Measurements from ENCODE around the gene CHST11. TPM values are rescaled to one million over a fixed set of nuclear protein-coding genes. Genes with fewer than 3 reads are reported as not detected.
A peak's percentile ranks its signal among the peaks of the same experiment; 100 is the strongest.

CHST11 gene
- total and polyA plus RNA-seq, 8 donors, result 11.1 to 56.9 (median 14.8) TPM

DNA sequence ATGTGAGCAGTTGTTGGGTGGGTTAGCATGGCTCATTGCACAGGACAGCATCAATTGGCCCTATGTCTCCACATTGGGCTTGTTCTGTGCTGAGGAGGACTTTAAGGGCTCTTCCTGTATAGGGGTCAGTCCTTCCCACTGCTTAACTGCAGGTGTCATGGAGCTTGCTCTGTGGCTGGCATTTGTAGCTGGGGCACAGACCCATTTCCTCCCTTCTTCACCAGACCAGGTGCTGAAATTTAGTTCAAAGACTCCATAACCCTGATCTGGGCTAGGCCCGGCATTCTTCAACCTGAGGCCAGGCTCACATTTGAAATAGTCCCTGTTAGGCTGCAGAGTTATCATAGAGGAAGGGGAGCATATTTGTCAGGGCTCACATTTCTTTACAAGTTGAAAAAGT, 12.8 kb downstream of the CHST11 start:
- no peak for ATAC-seq
- Histone ChIP-seq H3K4me3 (no peak overlapping the region), H3K4me1 (peaks cover 4 to 95% of the 10 kb centered on the region in 2 donors), H3K9me3 (no peaks in the 10 kb centered on the region), H3K36me3 (no peaks in the 10 kb centered on the region), H3K27ac (no peak overlapping the region), H3K27me3 (no peaks in the 10 kb centered on the region)
- intact Hi-C loops (cut with DNase I), result no loop called here
- TF ChIP-seq, protein P1, sequence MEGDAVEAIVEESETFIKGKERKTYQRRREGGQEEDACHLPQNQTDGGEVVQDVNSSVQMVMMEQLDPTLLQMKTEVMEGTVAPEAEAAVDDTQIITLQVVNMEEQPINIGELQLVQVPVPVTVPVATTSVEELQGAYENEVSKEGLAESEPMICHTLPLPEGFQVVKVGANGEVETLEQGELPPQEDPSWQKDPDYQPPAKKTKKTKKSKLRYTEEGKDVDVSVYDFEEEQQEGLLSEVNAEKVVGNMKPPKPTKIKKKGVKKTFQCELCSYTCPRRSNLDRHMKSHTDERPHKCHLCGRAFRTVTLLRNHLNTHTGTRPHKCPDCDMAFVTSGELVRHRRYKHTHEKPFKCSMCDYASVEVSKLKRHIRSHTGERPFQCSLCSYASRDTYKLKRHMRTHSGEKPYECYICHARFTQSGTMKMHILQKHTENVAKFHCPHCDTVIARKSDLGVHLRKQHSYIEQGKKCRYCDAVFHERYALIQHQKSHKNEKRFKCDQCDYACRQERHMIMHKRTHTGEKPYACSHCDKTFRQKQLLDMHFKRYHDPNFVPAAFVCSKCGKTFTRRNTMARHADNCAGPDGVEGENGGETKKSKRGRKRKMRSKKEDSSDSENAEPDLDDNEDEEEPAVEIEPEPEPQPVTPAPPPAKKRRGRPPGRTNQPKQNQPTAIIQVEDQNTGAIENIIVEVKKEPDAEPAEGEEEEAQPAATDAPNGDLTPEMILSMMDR (IDR thresholded peaks at IDR 0.05), result no peak
- DNase-seq, result no peak

- Histone ChIP-seq H3K27me3 (no peaks in the 10 kb centered on the region), H3K27ac (no peak overlapping the region), H3K4me3 (no peak overlapping the region), H3K9me3 (no peaks in the 10 kb centered on the region), H3K4me1 (peaks cover 4 to 92% of the 10 kb centered on the region in 2 donors), H3K36me3 (no peaks in the 10 kb centered on the region)
- ATAC-seq (no peak), DNase-seq (no peak)
- TF ChIP-seq, protein P1 (IDR thresholded peaks at IDR 0.05), result no peak
- intact Hi-C loops (cut with DNase I), result no loop called here
Observed at GRCh38 chr12:104470521-104470920, 13.8 kb downstream of the CHST11 start.

- H3K27me3 ChIP-seq, result no peaks in the 10 kb centered on the region
Observed at GRCh38 chr12:104471336-104471735, 14.6 kb downstream of the CHST11 start.

DNA sequence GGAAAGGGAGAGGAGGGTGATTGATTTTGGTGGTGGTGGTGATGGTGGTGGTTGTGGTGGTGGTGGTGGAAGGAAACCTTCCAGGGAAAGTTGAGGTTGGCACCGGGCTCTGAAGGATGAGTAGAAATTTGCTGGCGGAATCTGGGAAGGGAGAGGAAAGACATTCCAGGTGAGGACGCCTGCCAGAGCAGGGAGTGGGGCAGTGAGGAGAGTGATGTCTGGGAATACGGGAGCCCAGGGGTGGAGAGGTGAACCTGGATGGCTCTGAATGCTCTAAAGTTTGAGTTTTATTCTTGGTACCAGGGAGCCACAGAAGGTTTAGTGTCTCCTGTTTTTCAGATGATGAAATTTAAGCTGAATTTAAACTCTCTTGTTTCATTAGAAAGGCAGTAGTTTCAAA, 16.0 kb downstream of the CHST11 start:
- Histone ChIP-seq H3K27ac (peak overlapping the region in 1 of 2 donors; percentile 18), H3K4me1 (peaks cover 4 to 79% of the 10 kb centered on the region in 2 donors), H3K36me3 (no peaks in the 10 kb centered on the region), H3K27me3 (no peaks in the 10 kb centered on the region), H3K4me3 (no peak overlapping the region), H3K9me3 (no peaks in the 10 kb centered on the region)
- DNase-seq, result no peak
- TF ChIP-seq, protein P1 (IDR thresholded peaks at IDR 0.05), result no peak
- intact Hi-C loops (cut with DNase I), result no loop called here
- no peak for ATAC-seq

More at GRCh38 chr12:104471336-104471735, 14.6 kb downstream of the CHST11 start:
- no peak overlapping the region for H3K4me3 ChIP-seq
- intact Hi-C loops (cut with DNase I), result no loop called here
- no peaks in the 10 kb centered on the region for H3K36me3 ChIP-seq
- TF ChIP-seq, protein P1 (IDR thresholded peaks at IDR 0.05), result no peak
- H3K9me3 ChIP-seq, result no peaks in the 10 kb centered on the region
- H3K27ac ChIP-seq, result no peak overlapping the region
- peaks cover 4 to 83% of the 10 kb centered on the region in 2 donors for H3K4me1 ChIP-seq
- ATAC-seq (no peak), DNase-seq (no peak)

DNA sequence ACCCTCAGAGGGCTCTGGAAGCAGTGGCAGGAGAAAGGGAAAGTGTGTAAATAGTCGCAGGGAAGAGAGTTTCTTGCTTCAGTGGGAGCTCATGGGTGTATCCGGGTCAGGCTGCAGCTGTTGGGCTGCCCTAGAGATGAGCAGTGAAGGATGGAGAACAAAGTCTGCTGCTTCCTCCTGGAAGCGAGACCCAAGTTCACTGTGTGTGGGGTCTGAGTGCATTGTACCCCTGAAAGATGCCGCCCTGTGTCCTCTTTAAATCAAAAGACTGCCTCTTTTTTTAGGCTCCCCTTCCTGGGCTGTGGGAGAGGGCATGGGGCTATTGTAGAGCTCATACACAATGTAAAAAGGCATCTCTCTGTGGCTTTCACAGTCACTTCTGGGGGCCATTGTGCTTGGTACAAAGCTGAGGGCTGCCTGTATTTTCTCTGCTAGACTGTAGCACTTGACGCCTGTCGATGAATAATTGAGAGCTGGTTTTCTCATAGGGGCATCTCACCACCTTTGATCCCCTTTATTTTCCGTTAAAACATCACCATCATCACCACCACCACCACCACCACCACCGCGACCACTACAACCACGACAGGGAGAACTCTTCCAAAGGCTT, 16.7 kb downstream of the CHST11 start:
- Histone ChIP-seq H3K9me3 (no peaks in the 10 kb centered on the region), H3K27ac (peak overlapping the region in 1 of 2 donors; percentile 18), H3K4me3 (no peak overlapping the region), H3K4me1 (peaks cover 4 to 79% of the 10 kb centered on the region in 2 donors), H3K27me3 (no peaks in the 10 kb centered on the region), H3K36me3 (no peaks in the 10 kb centered on the region)
- ATAC-seq (peak; percentile 28), DNase-seq (no peak)
- TF ChIP-seq, protein P1 (IDR thresholded peaks at IDR 0.05), result no peak
- intact Hi-C loops (cut with DNase I), result no loop called here

Measured in left lung (tissue), 10 donors.